Type B pancreatic cell (in vitro differentiated cells): ENCODE measurements around the gene MFF. TPM values are rescaled to one million over a fixed set of nuclear protein-coding genes. Genes with fewer than 3 reads are reported as not detected.

Experiments used
- DNase-seq: peaks from one replicate; pipeline ENCODE4 v3.0.0; 2021; ENCODE audit warnings: mixed read lengths; ENCODE audit not compliant: unreplicated experiment; ENCODE audit errors: extremely low spot score
- H3K27ac Mint-ChIP-seq: 2 replicates; pipeline ENCODE4 v1.8.0; 2021; ENCODE audit warnings: mild to moderate bottlenecking, mixed read lengths
- H3K27me3 Mint-ChIP-seq: 2 replicates; pipeline ENCODE4 v1.8.0; 2021; ENCODE audit warnings: mixed read lengths
- H3K36me3 Mint-ChIP-seq: 2 replicates; pipeline ENCODE4 v1.8.0; 2021; ENCODE audit warnings: mixed read lengths
- H3K4me1 Mint-ChIP-seq: one replicate; pipeline ENCODE4 v1.8.0; 2021; ENCODE audit warnings: mixed read lengths; ENCODE audit not compliant: unreplicated experiment
- H3K4me3 Mint-ChIP-seq: 2 replicates; pipeline ENCODE4 v1.8.0; 2021; ENCODE audit warnings: mild to moderate bottlenecking, mixed read lengths
- H3K9me3 Mint-ChIP-seq: 2 replicates; pipeline ENCODE4 v1.8.0; 2021; ENCODE audit warnings: mixed read lengths
- total RNA-seq: library from RNA; stranded (reverse); gene quantifications from 2 replicates; pipeline ENCODE4 v1.2.1, GENCODE V29; 2021; ENCODE audit warnings: low replicate concordance
- TF ChIP-seq, protein P1 (sequence below): fragments of 200-600 bp; sonication (generic); conservative IDR thresholded peaks from 2 replicates; pipeline ENCODE4 v1.5.0; 2021; ENCODE audit warnings: antibody characterized with exemption, mild to moderate bottlenecking

MFF gene
- total RNA-seq, 1 donor from 2014 or later, result 71.3 TPM

DNA sequence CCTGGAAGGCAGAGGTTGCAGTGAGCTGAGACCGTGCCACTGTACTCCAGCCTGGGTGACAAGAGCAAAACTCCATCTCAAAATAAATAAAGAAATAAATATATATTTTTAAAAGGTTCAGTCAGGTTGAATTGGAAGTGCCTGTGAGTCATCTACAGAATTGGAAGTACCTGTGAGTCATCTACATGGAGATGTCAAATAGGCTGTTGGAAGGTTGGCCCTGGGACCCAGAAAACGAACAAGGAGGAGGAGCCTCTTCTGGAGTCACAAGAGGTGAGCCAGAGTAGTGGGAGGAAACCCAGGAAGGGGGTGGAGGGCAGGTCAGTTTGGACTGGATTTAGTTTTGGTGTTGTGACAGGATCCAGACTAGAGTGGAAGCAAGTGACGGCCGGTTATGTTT, 77.9 kb downstream of the MFF start:
- Mint-ChIP-seq H3K4me3 (no peak overlapping the region), H3K27me3 (no peaks in the 10 kb centered on the region), H3K9me3 (no peaks in the 10 kb centered on the region), H3K36me3 (no peaks in the 10 kb centered on the region), H3K27ac (no peak overlapping the region), H3K4me1 (peaks cover 18% of the 10 kb centered on the region)
- DNase-seq, result no peak
- TF ChIP-seq, protein P1, sequence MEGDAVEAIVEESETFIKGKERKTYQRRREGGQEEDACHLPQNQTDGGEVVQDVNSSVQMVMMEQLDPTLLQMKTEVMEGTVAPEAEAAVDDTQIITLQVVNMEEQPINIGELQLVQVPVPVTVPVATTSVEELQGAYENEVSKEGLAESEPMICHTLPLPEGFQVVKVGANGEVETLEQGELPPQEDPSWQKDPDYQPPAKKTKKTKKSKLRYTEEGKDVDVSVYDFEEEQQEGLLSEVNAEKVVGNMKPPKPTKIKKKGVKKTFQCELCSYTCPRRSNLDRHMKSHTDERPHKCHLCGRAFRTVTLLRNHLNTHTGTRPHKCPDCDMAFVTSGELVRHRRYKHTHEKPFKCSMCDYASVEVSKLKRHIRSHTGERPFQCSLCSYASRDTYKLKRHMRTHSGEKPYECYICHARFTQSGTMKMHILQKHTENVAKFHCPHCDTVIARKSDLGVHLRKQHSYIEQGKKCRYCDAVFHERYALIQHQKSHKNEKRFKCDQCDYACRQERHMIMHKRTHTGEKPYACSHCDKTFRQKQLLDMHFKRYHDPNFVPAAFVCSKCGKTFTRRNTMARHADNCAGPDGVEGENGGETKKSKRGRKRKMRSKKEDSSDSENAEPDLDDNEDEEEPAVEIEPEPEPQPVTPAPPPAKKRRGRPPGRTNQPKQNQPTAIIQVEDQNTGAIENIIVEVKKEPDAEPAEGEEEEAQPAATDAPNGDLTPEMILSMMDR, result no peak

DNA sequence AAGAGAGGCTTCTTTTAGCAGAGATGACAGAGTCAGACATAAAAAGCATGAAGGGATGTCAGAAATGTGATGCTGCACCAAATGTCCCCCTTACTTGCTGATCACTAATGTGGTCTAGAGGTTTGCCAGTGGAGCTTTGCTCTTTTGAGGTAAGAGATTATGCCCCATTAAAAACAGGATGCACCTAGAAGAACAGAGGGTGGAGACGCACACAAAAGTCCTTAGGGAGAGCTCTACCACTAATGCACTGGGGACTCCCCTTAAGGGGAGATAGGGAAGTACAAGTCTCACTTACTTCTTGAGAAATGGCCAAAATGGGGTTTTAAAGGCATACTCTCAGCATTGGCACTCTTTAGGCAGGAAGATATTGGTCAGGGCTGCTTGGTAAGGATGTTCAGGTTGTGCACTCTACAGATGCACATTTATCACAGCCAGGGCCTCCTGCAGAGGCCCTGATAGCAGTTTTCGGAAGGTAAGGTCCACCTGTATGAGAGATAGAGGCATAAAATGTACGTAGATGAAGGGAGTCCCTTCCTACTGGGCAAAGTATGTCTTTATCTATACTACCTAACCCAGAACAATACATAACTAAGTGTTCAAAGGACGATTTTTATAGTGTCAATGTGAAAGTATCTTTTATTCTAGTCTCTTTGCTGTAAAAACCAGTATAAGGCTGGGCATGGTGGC, 79.7 kb downstream of the MFF start:
- DNase-seq, result no peak
- TF ChIP-seq, protein P1, result no peak
- Mint-ChIP-seq H3K36me3 (no peaks in the 10 kb centered on the region), H3K27ac (no peak overlapping the region), H3K9me3 (no peaks in the 10 kb centered on the region), H3K27me3 (no peaks in the 10 kb centered on the region), H3K4me1 (peaks cover 20% of the 10 kb centered on the region), H3K4me3 (no peak overlapping the region)

DNA sequence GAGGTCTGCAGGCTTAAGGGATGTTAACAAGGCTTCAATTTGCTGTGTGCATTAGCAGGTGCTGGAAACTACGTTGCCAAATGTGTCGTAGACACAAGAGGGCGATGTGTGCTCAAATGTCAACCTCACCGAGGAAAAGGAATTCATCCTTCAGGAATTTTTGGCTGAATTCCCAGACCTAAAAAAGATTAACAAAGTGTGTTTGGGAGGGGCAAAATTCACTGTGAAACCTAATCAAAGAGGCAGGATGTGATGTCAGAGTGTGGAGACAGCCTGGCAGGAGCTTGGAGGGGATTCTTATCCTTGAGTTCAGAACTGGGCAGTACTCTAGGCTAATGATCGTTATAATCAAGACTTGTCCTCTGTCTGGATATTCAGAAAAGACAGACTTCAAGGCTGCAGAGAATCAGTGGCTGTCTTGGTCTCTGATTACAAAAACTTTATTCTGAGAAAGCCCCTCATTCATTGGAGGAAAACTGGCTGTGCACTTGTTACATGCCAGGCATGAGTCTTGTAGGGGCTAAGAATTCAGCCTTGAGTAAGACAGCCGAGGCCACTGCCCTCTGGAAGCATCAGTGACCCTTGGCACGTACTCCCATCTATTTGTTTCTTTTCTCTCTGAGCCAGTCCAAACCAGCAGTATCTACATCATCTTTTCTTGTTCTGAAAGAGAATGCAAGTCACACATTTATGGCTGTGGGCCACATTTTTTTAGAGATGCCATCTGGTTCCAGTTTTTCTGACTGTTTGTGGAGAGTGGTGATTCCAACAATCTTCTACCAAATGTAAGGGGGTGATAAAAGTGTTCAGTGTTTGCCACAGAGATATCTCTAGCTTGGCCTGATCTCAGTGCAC, 81.4 kb downstream of the MFF start:
- H3K27ac Mint-ChIP-seq, result peak overlapping the region; percentile 46
- TF ChIP-seq, protein P1, result peak; percentile 78
- H3K9me3 Mint-ChIP-seq, result no peaks in the 10 kb centered on the region
- H3K4me3 Mint-ChIP-seq, result peak overlapping the region; percentile 23
- no peaks in the 10 kb centered on the region for H3K27me3 Mint-ChIP-seq
- H3K36me3 Mint-ChIP-seq, result no peaks in the 10 kb centered on the region
- no peak for DNase-seq
- H3K4me1 Mint-ChIP-seq, result peaks cover 20% of the 10 kb centered on the region

Other genes starting within 250 kb of the MFF start
- 1.1 and 1.9 TPM in 2 replicates for gene COL4A4, start 161.0 kb upstream of the MFF start, total RNA-seq
- 0.19 and 0.48 TPM in 2 replicates for gene COL4A3, start 160.6 kb upstream of the MFF start, total RNA-seq
- gene TM4SF20, start 54.1 kb downstream of the MFF start, total RNA-seq, result 3.7 and 6.9 TPM in 2 replicates
- not detected in 2 replicates for gene SCYGR1, start 62.7 kb downstream of the MFF start, total RNA-seq
- gene AGFG1, start 146.9 kb downstream of the MFF start, total RNA-seq, result 63.2 and 75.6 TPM in 2 replicates